ENCODE data around the gene CCNK.

- TF ChIP-seq CTCF (IDR thresholded peaks at IDR 0.05) (no peak), EP300 (IDR thresholded peaks at IDR 0.05) (no peak), POLR2A (IDR thresholded peaks at IDR 0.05) (no peak)
These were observed 7.8 kb upstream of the CCNK start for GRCh38 chr14:99473458-99473857.

All from tibial nerve (tissue), 4 donors.